Neural cell (in vitro differentiated cells): ENCODE data around the gene DLG2. TPM values are rescaled to one million over a fixed set of nuclear protein-coding genes. Genes with fewer than 3 reads are reported as not detected.

Source experiments
- H2AFZ ChIP-seq: fragments of 200-600, 300-800 bp; sonication (generic), shearing (Covaris generic); 2 replicates; pipeline ENCODE4 v1.6.0; 2014; ENCODE audit warnings: low read depth, mild to moderate bottlenecking, antibody characterized with exemption, low read length, moderate library complexity
- H3F3A ChIP-seq: fragments of 200-600 bp; shearing (Covaris generic); 2 replicates; pipeline ENCODE4 v1.6.1; 2016; ENCODE audit warnings: mild to moderate bottlenecking, moderate library complexity, mixed read lengths, antibody characterized with exemption, low read length; ENCODE audit not compliant: insufficient read depth, poor library complexity, severe bottlenecking
- H3K27ac ChIP-seq: fragments of 200-600, 300-800 bp; sonication (generic), shearing (Covaris generic); 2 replicates; pipeline ENCODE4 v1.5.1; 2014; ENCODE audit warnings: mild to moderate bottlenecking, low read length, moderate library complexity
- H3K27me3 ChIP-seq: fragments of 300-800, 200-600 bp; sonication (generic), shearing (Covaris generic); 2 replicates; pipeline ENCODE4 v1.6.0; 2014; ENCODE audit warnings: mild to moderate bottlenecking, low read depth, low read length, moderate library complexity; ENCODE audit not compliant: insufficient read depth
- H3K36me3 ChIP-seq: fragments of 300-800, 200-600 bp; sonication (generic), shearing (Covaris generic); 2 replicates; pipeline ENCODE4 v1.5.1; 2014; ENCODE audit warnings: mild to moderate bottlenecking, antibody characterized with exemption, low read length, moderate library complexity; ENCODE audit not compliant: insufficient read depth
- H3K4me2 ChIP-seq: fragments of 300-800, 200-600 bp; sonication (generic), shearing (Covaris generic); 2 replicates; pipeline ENCODE4 v1.6.0; 2014; ENCODE audit warnings: mild to moderate bottlenecking, low read length
- H3K4me3 ChIP-seq: fragments of 300-800, 200-600 bp; sonication (generic), shearing (Covaris generic); 2 replicates; pipeline ENCODE4 v1.5.1; 2014; ENCODE audit warnings: mild to moderate bottlenecking, low read length, moderate library complexity
- H3K79me2 ChIP-seq: fragments of 200-600 bp; shearing (Covaris generic); replicated peaks from 2 replicates; pipeline ENCODE4 v1.6.0; 2014; ENCODE audit warnings: mild to moderate bottlenecking, low read length, moderate library complexity; ENCODE audit not compliant: insufficient read depth
- H3K9ac ChIP-seq: fragments of 300-800, 200-600 bp; sonication (generic), shearing (Covaris generic); 2 replicates; pipeline ENCODE4 v1.6.1; 2016; ENCODE audit warnings: mild to moderate bottlenecking, low read length, mixed read lengths
- H3K9me2 ChIP-seq: fragments of 200-600 bp; shearing (Covaris generic); 2 replicates; pipeline ENCODE4 v1.6.1; 2016; ENCODE audit warnings: mild to moderate bottlenecking, low read length, mixed read lengths; ENCODE audit not compliant: insufficient read depth
- H3K9me3 ChIP-seq: fragments of 200-600, 300-800 bp; sonication (generic), shearing (Covaris generic); 2 replicates; pipeline ENCODE4 v1.6.1; 2016; ENCODE audit warnings: mild to moderate bottlenecking, mixed run types, low read length, moderate library complexity, mixed read lengths
- H4K20me1 ChIP-seq: fragments of 200-600 bp; shearing (Covaris generic); 2 replicates; pipeline ENCODE4 v1.6.1; 2016; ENCODE audit warnings: mild to moderate bottlenecking, mixed run types; ENCODE audit not compliant: insufficient read depth
- EP300 ChIP-seq: fragments of 450-650 bp; conservative IDR thresholded peaks from 2 replicates; pipeline ENCODE4 v1.6.1; 2014; ENCODE audit warnings: antibody characterized with exemption, mild to moderate bottlenecking, moderate library complexity; ENCODE audit not compliant: poor library complexity, severe bottlenecking
- EZH2 ChIP-seq: fragments of 200-600, 300-800 bp; shearing (Covaris generic), sonication (generic); IDR thresholded peaks from 2 replicates; pipeline ENCODE4 v1.6.1; 2014; ENCODE audit warnings: antibody characterized with exemption, low read length, borderline replicate concordance, mild to moderate bottlenecking; ENCODE audit not compliant: insufficient read depth, poor library complexity, severe bottlenecking
- MXI1 ChIP-seq: fragments of 450-650 bp; conservative IDR thresholded peaks from 2 replicates; pipeline ENCODE4 v1.6.1; 2014; ENCODE audit warnings: antibody characterized with exemption, mild to moderate bottlenecking; ENCODE audit not compliant: poor library complexity, severe bottlenecking
- POLR2AphosphoS5 ChIP-seq: IDR thresholded peaks from 2 replicates; pipeline ENCODE4 v1.6.1; 2012
- RAD21 ChIP-seq: fragments of 450-650 bp; conservative IDR thresholded peaks from 2 replicates; pipeline ENCODE4 v1.6.1; 2014; ENCODE audit warnings: antibody characterized with exemption, mild to moderate bottlenecking, moderate library complexity
- REST ChIP-seq: IDR thresholded peaks from 2 replicates; pipeline ENCODE4 v1.6.1; 2012; ENCODE audit warnings: borderline replicate concordance
- SMC3 ChIP-seq: fragments of 450-650 bp; conservative IDR thresholded peaks from 2 replicates; pipeline ENCODE4 v1.6.1; 2014; ENCODE audit warnings: antibody characterized with exemption, mild to moderate bottlenecking, moderate library complexity; ENCODE audit not compliant: poor library complexity
- TAF1 ChIP-seq: IDR thresholded peaks from 2 replicates; pipeline ENCODE4 v1.6.1; 2012; ENCODE audit warnings: low read depth
- polyA plus RNA-seq: library from polyadenylated mRNA; depleted of rRNA; stranded (reverse); fragments of >200 nt; gene quantifications from 2 replicates; pipeline ENCODE4 v1.2.3, GENCODE V29; 2014
- TF ChIP-seq, protein P1 (sequence below): fragments of 450-650 bp; IDR thresholded peaks from 2 replicates; pipeline ENCODE4 v1.5.1; 2014; ENCODE audit warnings: antibody characterized with exemption, mild to moderate bottlenecking, moderate library complexity; ENCODE audit not compliant: poor library complexity, severe bottlenecking

DLG2 gene
- polyA plus RNA-seq, 1 donor from 2014 or later: 179 TPM

- Histone ChIP-seq H3K27ac (peak overlapping the region; percentile 4), H2AFZ (no peak overlapping the region), H3K4me3 (no peak overlapping the region), H3K36me3 (no peaks in the 10 kb centered on the region), H3K9ac (no peak overlapping the region), H3K27me3 (no peaks in the 10 kb centered on the region), H3K4me2 (no peak overlapping the region), H4K20me1 (no peaks in the 10 kb centered on the region), H3K9me3 (no peaks in the 10 kb centered on the region), H3K79me2 (no peaks in the 10 kb centered on the region), H3F3A (peaks cover 8% of the 10 kb centered on the region), H3K9me2 (no peaks in the 10 kb centered on the region)
- no peak for TF ChIP-seq MXI1
- no peak for TF ChIP-seq REST
- no peak for TF ChIP-seq SMC3
- TF ChIP-seq POLR2AphosphoS5: no peak
- no peak for TF ChIP-seq EZH2
- no peak for TF ChIP-seq EP300
Measured at GRCh38 chr11:83475760-83476159, 2151.4 kb downstream of the DLG2 start.

DNA sequence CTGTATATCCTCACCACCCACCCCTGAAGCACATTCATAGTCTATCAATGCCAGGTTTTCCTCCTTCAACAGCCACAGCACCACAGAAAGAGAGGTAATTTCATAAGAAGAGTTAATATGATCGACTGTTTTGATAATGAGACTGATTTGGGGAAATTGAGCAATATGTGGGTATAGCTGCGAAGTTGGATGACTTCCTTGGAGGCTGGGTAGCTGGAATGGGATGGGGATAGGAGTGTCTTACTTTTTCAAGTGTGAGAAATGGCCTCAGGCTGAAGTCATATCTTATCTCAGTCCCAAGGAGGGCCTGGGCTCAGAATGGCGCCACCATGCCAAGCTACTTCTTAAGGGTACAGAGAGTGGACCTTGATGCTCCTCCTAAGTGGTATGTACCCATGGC, 2153.4 kb downstream of the DLG2 start:
- H4K20me1 ChIP-seq: no peaks in the 10 kb centered on the region
- no peak overlapping the region for H2AFZ ChIP-seq
- no peak overlapping the region for H3K4me3 ChIP-seq
- H3K36me3 ChIP-seq: no peaks in the 10 kb centered on the region
- no peaks in the 10 kb centered on the region for H3K9me3 ChIP-seq
- no peaks in the 10 kb centered on the region for H3K9me2 ChIP-seq
- no peak overlapping the region for H3K9ac ChIP-seq
- peaks cover 8% of the 10 kb centered on the region for H3F3A ChIP-seq
- no peaks in the 10 kb centered on the region for H3K27me3 ChIP-seq
- no peak overlapping the region for H3K4me2 ChIP-seq
- no peaks in the 10 kb centered on the region for H3K79me2 ChIP-seq
- no peak for TF ChIP-seq RAD21
- TF ChIP-seq, protein P1, sequence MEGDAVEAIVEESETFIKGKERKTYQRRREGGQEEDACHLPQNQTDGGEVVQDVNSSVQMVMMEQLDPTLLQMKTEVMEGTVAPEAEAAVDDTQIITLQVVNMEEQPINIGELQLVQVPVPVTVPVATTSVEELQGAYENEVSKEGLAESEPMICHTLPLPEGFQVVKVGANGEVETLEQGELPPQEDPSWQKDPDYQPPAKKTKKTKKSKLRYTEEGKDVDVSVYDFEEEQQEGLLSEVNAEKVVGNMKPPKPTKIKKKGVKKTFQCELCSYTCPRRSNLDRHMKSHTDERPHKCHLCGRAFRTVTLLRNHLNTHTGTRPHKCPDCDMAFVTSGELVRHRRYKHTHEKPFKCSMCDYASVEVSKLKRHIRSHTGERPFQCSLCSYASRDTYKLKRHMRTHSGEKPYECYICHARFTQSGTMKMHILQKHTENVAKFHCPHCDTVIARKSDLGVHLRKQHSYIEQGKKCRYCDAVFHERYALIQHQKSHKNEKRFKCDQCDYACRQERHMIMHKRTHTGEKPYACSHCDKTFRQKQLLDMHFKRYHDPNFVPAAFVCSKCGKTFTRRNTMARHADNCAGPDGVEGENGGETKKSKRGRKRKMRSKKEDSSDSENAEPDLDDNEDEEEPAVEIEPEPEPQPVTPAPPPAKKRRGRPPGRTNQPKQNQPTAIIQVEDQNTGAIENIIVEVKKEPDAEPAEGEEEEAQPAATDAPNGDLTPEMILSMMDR: no peak
- TF ChIP-seq REST: no peak
- no peak for TF ChIP-seq EZH2
- no peak for TF ChIP-seq POLR2AphosphoS5
- no peak for TF ChIP-seq TAF1
- H3K27ac ChIP-seq: peak overlapping the region; percentile 82
